Stomach (tissue), 9 donors: Measurements from ENCODE around the gene LPGAT1. TPM values are rescaled to one million over a fixed set of nuclear protein-coding genes. Genes with fewer than 3 reads are reported as not detected.

Source experiments
- DNase-seq, 2 donors: peaks; one replicate each; pipeline versions ENCODE4 v3.0.0 to v3.0.0-alpha.2; 2013 to 2019
- H3K27ac ChIP-seq, 5 donors: fragments of 200-600 bp in 4 of 5; sonication (generic) in 4 of 5; one replicate each; pipeline ENCODE4 v1.5.1; 2013 to 2019; ENCODE audit warnings: mild to moderate bottlenecking in 1 of 5, moderate library complexity in 1 of 5
- H3K27me3 ChIP-seq, 3 donors: fragments of 200-600 bp; sonication (generic); one replicate each; pipeline ENCODE4 v1.5.1; 2017 to 2019; ENCODE audit warnings: mixed run types in 1 of 3
- H3K36me3 ChIP-seq, 4 donors: fragments of 200-600 bp; sonication (generic); 1 replicate in 3 of 4; 2 replicates in 1 of 4; pipeline ENCODE4 v1.5.1; 2016 to 2019
- H3K4me1 ChIP-seq, 4 donors: fragments of 200-600 bp; sonication (generic); one replicate each; pipeline ENCODE4 v1.5.1; 2016 to 2019
- H3K4me3 ChIP-seq, 4 donors: fragments of 200-600 bp; sonication (generic) in 3 of 4; one replicate each; pipeline ENCODE4 v1.5.1; 2016 to 2019; ENCODE audit warnings: mild to moderate bottlenecking in 1 of 4
- H3K9me3 ChIP-seq, 4 donors: fragments of 200-600 bp; sonication (generic); one replicate each; pipeline ENCODE4 v1.5.1; 2016 to 2019
- EP300 ChIP-seq: sonication (generic); formaldehyde crosslinking; IDR thresholded peaks from one replicate; pipeline ENCODE4 v1.6.1; 2017; ENCODE audit warnings: antibody characterized with exemption
- POLR2A ChIP-seq, 4 donors: fragments of 450-650 bp; IDR thresholded peaks; one replicate each; pipeline ENCODE4 v1.6.1; 2016; ENCODE audit warnings: antibody characterized with exemption in 4 of 4, control low read depth in 2 of 4, mild to moderate bottlenecking in 1 of 4, moderate library complexity in 1 of 4
- POLR2AphosphoS5 ChIP-seq, 3 donors: sonication (generic); formaldehyde crosslinking; IDR thresholded peaks; one replicate each; pipeline ENCODE4 v1.6.1; 2016; ENCODE audit warnings: antibody characterized with exemption in 3 of 3
- WGBS, 5 donors: extraction: QIAGEN DNeasy Blood & Tissue Kit in 3 of 5; methylation state at CpG; one replicate each; pipeline versions ENCODE4 v1.1.5 to v1.1.7; 2013 to 2018; 5-methylcytosine and 5-hydroxymethylcytosine counted together
- intact Hi-C: fragments of 100-400 bp; cut with DNase I; formaldehyde crosslinking; loops from one replicate; pipeline ENCODE4 v1.15.1; 2023; ENCODE audit warnings: low total_unique reads
- polyA plus RNA-seq, 3 donors: library from polyadenylated mRNA; stranded (reverse); fragments of 200-250 nt; gene quantifications; one replicate each; pipeline ENCODE4 v1.2.3, GENCODE V29; 2013
- total RNA-seq, 5 donors: library from RNA; depleted of rRNA; stranded (reverse); fragments of >200 nt; gene quantifications; one replicate each; pipeline versions ENCODE4 v1.1.0 to v1.2.3, GENCODE V29; 2014 to 2016
- TF ChIP-seq, protein P1 (sequence below), 7 experiments: fragments of 450-650 bp in 4 of 7; fragments of 200-600 bp in 3 of 7; sonication (generic) in 3 of 7; IDR thresholded peaks; one replicate each; pipeline ENCODE4 v1.5.1; 2016 to 2019; ENCODE audit warnings: antibody characterized with exemption in 7 of 7, control low read depth in 2 of 7, mild to moderate bottlenecking in 1 of 7
- donor health status: healthy with polysubstance abuse.
- donor health status: Bipolar disorder and iron deficiency.
- donor health status: healthy.

LPGAT1 gene
- total and polyA plus RNA-seq, 8 donors = 2.9 to 59.3 (median 5.1) TPM

DNA sequence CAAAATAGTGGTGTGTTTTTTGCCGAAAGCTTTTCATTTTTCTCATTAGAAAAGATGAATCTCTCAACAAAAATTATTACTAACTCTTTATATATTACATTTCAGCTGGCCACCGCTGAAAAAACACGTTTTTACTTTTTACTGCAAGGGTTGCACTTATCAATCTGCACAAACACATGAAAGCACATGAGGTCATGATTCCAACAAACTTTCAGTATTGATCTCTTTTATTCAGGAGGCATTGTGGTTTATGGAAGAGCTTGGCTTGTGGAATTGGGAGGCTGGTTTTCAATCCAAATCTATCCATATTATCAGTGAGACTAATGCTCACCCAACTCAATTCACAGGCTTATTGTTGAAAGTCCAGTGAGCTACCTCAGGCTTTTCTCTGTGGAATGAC lies 20.6 kb upstream of the LPGAT1 start:
- intact Hi-C loops = no loop called here
- no peaks in the 10 kb centered on the region for H3K9me3 ChIP-seq
- no peak overlapping the region for H3K4me3 ChIP-seq
- H3K27me3 ChIP-seq = no peaks in the 10 kb centered on the region
- no peaks in the 10 kb centered on the region for H3K36me3 ChIP-seq
- no peak overlapping the region for H3K27ac ChIP-seq
- 38 to 56% (median 44%) methylated on average over 3 of the region's 3 CpGs for WGBS, 5 donors
- H3K4me1 ChIP-seq = no peaks in the 10 kb centered on the region
- no peak for DNase-seq
- TF ChIP-seq EP300 = no peak
- no peak for TF ChIP-seq POLR2A (IDR thresholded peaks at IDR 0.05)
- no peak for TF ChIP-seq POLR2AphosphoS5 (IDR thresholded peaks at IDR 0.05)
- TF ChIP-seq, protein P1, sequence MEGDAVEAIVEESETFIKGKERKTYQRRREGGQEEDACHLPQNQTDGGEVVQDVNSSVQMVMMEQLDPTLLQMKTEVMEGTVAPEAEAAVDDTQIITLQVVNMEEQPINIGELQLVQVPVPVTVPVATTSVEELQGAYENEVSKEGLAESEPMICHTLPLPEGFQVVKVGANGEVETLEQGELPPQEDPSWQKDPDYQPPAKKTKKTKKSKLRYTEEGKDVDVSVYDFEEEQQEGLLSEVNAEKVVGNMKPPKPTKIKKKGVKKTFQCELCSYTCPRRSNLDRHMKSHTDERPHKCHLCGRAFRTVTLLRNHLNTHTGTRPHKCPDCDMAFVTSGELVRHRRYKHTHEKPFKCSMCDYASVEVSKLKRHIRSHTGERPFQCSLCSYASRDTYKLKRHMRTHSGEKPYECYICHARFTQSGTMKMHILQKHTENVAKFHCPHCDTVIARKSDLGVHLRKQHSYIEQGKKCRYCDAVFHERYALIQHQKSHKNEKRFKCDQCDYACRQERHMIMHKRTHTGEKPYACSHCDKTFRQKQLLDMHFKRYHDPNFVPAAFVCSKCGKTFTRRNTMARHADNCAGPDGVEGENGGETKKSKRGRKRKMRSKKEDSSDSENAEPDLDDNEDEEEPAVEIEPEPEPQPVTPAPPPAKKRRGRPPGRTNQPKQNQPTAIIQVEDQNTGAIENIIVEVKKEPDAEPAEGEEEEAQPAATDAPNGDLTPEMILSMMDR (IDR thresholded peaks at IDR 0.05) = no peak

DNA sequence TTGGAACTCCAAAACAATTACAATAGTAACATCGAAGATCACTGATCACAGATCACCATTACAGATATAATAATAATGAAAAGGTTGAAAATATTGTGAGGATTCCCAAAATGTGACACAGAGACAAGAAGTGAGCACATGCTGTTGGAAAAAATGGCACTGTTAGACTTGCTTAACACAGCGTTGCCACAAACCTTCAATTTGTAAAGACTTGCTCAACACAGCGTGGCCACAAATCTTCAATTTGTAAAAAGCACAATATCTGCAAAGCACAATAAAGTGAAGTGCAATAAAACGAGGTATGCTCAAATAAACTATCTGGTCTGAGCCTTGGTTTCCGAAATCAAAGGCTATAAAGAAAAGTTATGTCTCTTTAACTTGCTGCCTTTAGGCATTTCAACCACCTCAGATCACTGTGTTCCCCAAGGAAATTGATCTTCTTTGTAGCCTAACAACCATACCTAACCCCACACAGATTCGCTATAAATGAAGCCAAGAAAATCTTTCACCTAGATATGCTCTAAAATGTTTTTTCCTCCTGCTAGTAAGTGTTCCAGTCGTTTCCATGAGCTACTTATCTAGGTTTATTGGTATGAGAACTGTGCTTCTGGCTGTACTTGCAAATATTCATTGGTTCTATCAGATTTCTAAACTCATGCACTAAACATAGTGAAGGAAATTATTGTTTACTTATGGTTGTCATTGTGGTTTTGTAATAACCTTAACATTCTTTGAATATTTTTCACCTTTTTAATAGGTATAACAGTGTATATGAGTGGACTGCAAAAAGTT lies 13.1 kb upstream of the LPGAT1 start:
- no peak for DNase-seq
- Histone ChIP-seq H3K27me3 (no peaks in the 10 kb centered on the region), H3K36me3 (no peaks in the 10 kb centered on the region), H3K4me1 (peaks cover 0 to 18% (median 4%) of the 10 kb centered on the region in 4 donors), H3K9me3 (no peaks in the 10 kb centered on the region), H3K4me3 (no peak overlapping the region), H3K27ac (no peak overlapping the region)
- intact Hi-C loops = no loop called here
- 73 to 83% (median 79%) methylated on average over 7 of the region's 7 CpGs for WGBS, 5 donors
- TF ChIP-seq, protein P1 (IDR thresholded peaks at IDR 0.05) = no peak
- no peak for TF ChIP-seq EP300
- TF ChIP-seq POLR2AphosphoS5 (IDR thresholded peaks at IDR 0.05) = no peak
- no peak for TF ChIP-seq POLR2A (IDR thresholded peaks at IDR 0.05)

DNA sequence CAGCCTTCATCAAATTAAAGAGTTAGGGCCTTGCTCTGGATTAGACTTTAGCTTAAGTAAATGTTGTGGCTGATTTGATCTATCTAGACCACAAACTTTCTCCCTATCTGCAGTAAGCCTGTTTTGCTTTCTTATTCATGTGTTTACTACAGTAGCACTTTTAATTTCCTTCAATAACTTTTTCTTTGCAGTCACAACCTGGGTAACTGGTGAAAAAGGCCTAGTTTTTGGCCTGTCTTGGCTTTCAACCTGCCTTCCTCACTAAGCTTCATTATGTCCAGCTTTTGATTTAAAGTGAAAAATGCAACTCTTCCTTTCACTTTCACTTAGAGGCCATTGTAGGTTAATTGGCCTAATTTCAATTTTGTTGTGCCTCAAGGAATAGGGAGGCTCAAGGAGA lies 12.5 kb upstream of the LPGAT1 start:
- Histone ChIP-seq H3K4me3 (no peak overlapping the region), H3K36me3 (no peaks in the 10 kb centered on the region), H3K9me3 (no peaks in the 10 kb centered on the region), H3K27ac (no peak overlapping the region), H3K4me1 (peaks cover 0 to 18% (median 4%) of the 10 kb centered on the region in 4 donors), H3K27me3 (no peaks in the 10 kb centered on the region)
- TF ChIP-seq, protein P1 (IDR thresholded peaks at IDR 0.05) = no peak
- TF ChIP-seq POLR2A (IDR thresholded peaks at IDR 0.05) = no peak
- no peak for TF ChIP-seq POLR2AphosphoS5 (IDR thresholded peaks at IDR 0.05)
- no peak for TF ChIP-seq EP300
- intact Hi-C loops = no loop called here
- DNase-seq = no peak

DNA sequence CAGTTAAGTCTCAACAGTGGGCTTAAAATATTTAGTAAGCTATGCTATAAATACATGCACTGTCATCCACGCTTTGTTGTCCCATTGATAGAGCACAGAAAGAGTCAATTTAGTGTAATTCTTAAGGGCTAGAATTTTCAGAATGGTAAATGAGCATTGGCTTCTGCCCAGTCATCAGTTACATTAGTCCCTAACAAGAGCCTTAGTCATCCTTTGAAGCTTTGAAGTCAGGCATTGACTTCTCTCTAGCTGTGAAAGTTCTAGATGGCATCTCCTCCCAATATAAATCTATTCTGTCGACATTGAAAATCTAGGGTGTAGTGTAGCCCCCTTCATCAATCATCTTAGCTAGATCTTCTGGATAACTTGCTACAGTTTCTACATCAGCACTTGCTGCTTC lies 12.0 kb upstream of the LPGAT1 start:
- WGBS, 5 donors = 84 to 93% (median 86%) methylated on average over 2 of the region's 2 CpGs
- DNase-seq = no peak
- intact Hi-C loops = no loop called here
- Histone ChIP-seq H3K9me3 (no peaks in the 10 kb centered on the region), H3K36me3 (no peaks in the 10 kb centered on the region), H3K4me3 (no peak overlapping the region), H3K27me3 (no peaks in the 10 kb centered on the region), H3K4me1 (peaks cover 0 to 18% (median 4%) of the 10 kb centered on the region in 4 donors), H3K27ac (no peak overlapping the region)
- TF ChIP-seq POLR2A (IDR thresholded peaks at IDR 0.05) (no peak), POLR2AphosphoS5 (IDR thresholded peaks at IDR 0.05) (no peak), EP300 (no peak)
- TF ChIP-seq, protein P1 (IDR thresholded peaks at IDR 0.05) = no peak
